ENCODE measurements around the gene CCDC40. TPM values are rescaled to one million over a fixed set of nuclear protein-coding genes. Genes with fewer than 3 reads are reported as not detected.

The CCDC40 gene
- total and polyA plus RNA-seq, 2 of the 13 experiments (the other 11 are each of a cell fraction or from before 2014, with no cell fraction given), result 4.1 to 5.5 TPM

- TF ChIP-seq SATB2 (CRISPR knock-in tag; IDR thresholded peaks at IDR 0.05) (no peak), FOXA1 (IDR thresholded peaks at IDR 0.05) (0 out of 2 replicates have a peak, but pooled peaks have one; percentile 9), FOXA1 (CRISPR knock-in tag; IDR thresholded peaks at IDR 0.05) (peak; percentile 95), CEBPZ (IDR thresholded peaks at IDR 0.05; ENCODE audit: low read length) (no peak), TFDP2 (CRISPR knock-in tag; IDR thresholded peaks at IDR 0.05) (peak; percentile 58), GATA4 (IDR thresholded peaks at IDR 0.05; ENCODE audit: borderline replicate concordance, low read depth) (peak; percentile 79), ZNF639 (CRISPR knock-in tag; conservative IDR thresholded peaks at IDR 0.05) (no peak; the same call in 1 of the 2 replicates), TFDP1 (CRISPR knock-in tag; IDR thresholded peaks at IDR 0.05; ENCODE audit: borderline replicate concordance) (peak; percentile 52; the same call in 1 of the 2 replicates), HNF1B (CRISPR knock-in tag; IDR thresholded peaks at IDR 0.05) (peak; percentile 94), PHF21A (CRISPR knock-in tag; IDR thresholded peaks at IDR 0.05) (peak; percentile 98), ZSCAN22 (CRISPR knock-in tag; IDR thresholded peaks at IDR 0.05) (peak; percentile 51), ZBTB46 (CRISPR knock-in tag; IDR thresholded peaks at IDR 0.05; ENCODE audit: borderline replicate concordance) (no peak), NCOA1 (CRISPR knock-in tag; IDR thresholded peaks at IDR 0.05) (peak; percentile 81; the same call in 1 of the 2 replicates), DR1 (CRISPR knock-in tag; IDR thresholded peaks at IDR 0.05) (peak; percentile 47; the same call in 1 of the 2 replicates), KDM2A (CRISPR knock-in tag; IDR thresholded peaks at IDR 0.05; ENCODE audit: borderline replicate concordance, low read depth) (peak; percentile 71), ZNF414 (CRISPR knock-in tag; IDR thresholded peaks at IDR 0.05) (peak; percentile 96), SCMH1 (CRISPR knock-in tag; IDR thresholded peaks at IDR 0.05; ENCODE audit: borderline replicate concordance) (no peak)
Observed at GRCh38 chr17:79988185-79988971, 48.1 kb upstream of the CCDC40 start (continued).
